HepG2 (cell line): ENCODE data around the gene RAPGEF5. TPM values are rescaled to one million over a fixed set of nuclear protein-coding genes. Genes with fewer than 3 reads are reported as not detected.

Experiments used
- ATAC-seq: fragments of 200-7000 bp; cut with Tn5 transposase; 3 replicates; pipeline ENCODE4 v1.9.1; 2020; ENCODE audit warnings: mild to moderate bottlenecking, moderate library complexity
- BruUV-seq: library from RNA; stranded (reverse); fragments of 400-500 nt; replicated peaks from 2 replicates; lab custom pipeline; 2021; lab: Mats Ljungman, UMichigan
- CTCF ChIA-PET: fragments of 300-600 bp; formaldehyde crosslinking; extraction: SDS; loops from one replicate; lab custom pipeline; 2021; ENCODE audit warnings: low total read pairs, inconsistent platforms, low intra/inter-chr PET ratio; lab: Yijun Ruan, JAX
- POLR2A ChIA-PET: fragments of 350-600 bp; sonication (Branson Sonifier 250); formaldehyde crosslinking; loops from one replicate; lab custom pipeline; 2020; ENCODE audit warnings: antibody characterized with exemption, inconsistent platforms; lab: Yijun Ruan, JAX
- DNase-seq: peaks from one replicate; pipeline ENCODE4 v3.0.0-alpha.2; 2015; ENCODE audit warnings: low spot score
- FAIRE-seq: peaks from 3 replicates; lab custom pipeline; 2011; peaks lifted over from hg19 to GRCh38; lab: Jason Lieb, UNC
- H2AFZ ChIP-seq: one replicate; pipeline ENCODE4 v1.6.1; 2011; ENCODE audit warnings: low read length, inconsistent platforms
- H3K27ac ChIP-seq: fragments of 300-600 bp; 3 replicates; pipeline ENCODE4 v1.8.0; 2011; ENCODE audit warnings: mixed run types, mild to moderate bottlenecking, mixed read lengths, low read length, inconsistent platforms; ENCODE audit not compliant: insufficient read depth; ENCODE audit errors: extremely low read length
- H3K27me3 ChIP-seq, 2 experiments: fragments of 200-600 bp in 1 of 2; 2 replicates in 1 of 2; 3 replicates in 1 of 2; pipeline versions ENCODE4 v1.6.0 to v1.8.0; 2011; ENCODE audit warnings: low read length in 2 of 2, mild to moderate bottlenecking in 2 of 2, moderate library complexity in 2 of 2, inconsistent platforms in 1 of 2; ENCODE audit not compliant: insufficient read depth in 2 of 2, control insufficient read depth in 1 of 2
- H3K36me3 ChIP-seq, 2 experiments: fragments of 200-600 bp in 1 of 2; replicated peaks in 1 of 2; 2 replicates in 1 of 2; 3 replicates in 1 of 2; pipeline versions ENCODE4 v1.5.1 to v1.8.0; 2011; ENCODE audit warnings: low read length in 2 of 2, inconsistent platforms in 1 of 2; ENCODE audit not compliant: insufficient read depth in 2 of 2, control insufficient read depth in 1 of 2
- H3K4me1 ChIP-seq: 2 replicates; pipeline ENCODE4 v1.5.1; 2012; ENCODE audit warnings: low read length, inconsistent platforms; ENCODE audit not compliant: insufficient read depth
- H3K4me2 ChIP-seq: 2 replicates; pipeline ENCODE4 v1.6.0; 2011; ENCODE audit warnings: low read depth, low read length, inconsistent platforms
- H3K4me3 ChIP-seq, 3 experiments: fragments of 200-600 bp in 1 of 3; sonication (generic), shearing (Covaris generic) in 1 of 3; replicated peaks in 1 of 3; 2 replicates each; pipeline ENCODE4 v1.5.1; 2011 to 2016; ENCODE audit warnings: low read length in 3 of 3, inconsistent platforms in 2 of 3, low read depth in 2 of 3, mild to moderate bottlenecking in 2 of 3, control low read depth in 1 of 3, mixed read lengths in 1 of 3; ENCODE audit not compliant: insufficient read depth in 1 of 3
- H3K79me2 ChIP-seq: one replicate; pipeline ENCODE4 v1.6.1; 2011; ENCODE audit warnings: low read length, inconsistent platforms; ENCODE audit not compliant: insufficient read depth
- H3K9ac ChIP-seq: 2 replicates; pipeline ENCODE4 v1.6.0; 2011; ENCODE audit warnings: mild to moderate bottlenecking, low read depth, low read length, inconsistent platforms; ENCODE audit not compliant: insufficient read depth
- H3K9me3 ChIP-seq: 2 replicates; pipeline ENCODE4 v1.5.1; 2012; ENCODE audit warnings: mild to moderate bottlenecking, low read length
- H4K20me1 ChIP-seq: 2 replicates; pipeline ENCODE4 v1.6.0; 2011; ENCODE audit warnings: inconsistent platforms, mild to moderate bottlenecking, low read length, moderate library complexity; ENCODE audit not compliant: insufficient read depth
- ERF ChIP-seq: IDR thresholded peaks from 2 replicates; pipeline ENCODE4 v1.6.1; 2018; ENCODE audit warnings: missing biosample characterization, missing genetic modification reagents
- FLYWCH1 ChIP-seq: sonication (generic); formaldehyde crosslinking; IDR thresholded peaks from 2 replicates; pipeline ENCODE4 v1.8.1; 2023; ENCODE audit warnings: mild to moderate bottlenecking, missing genetic modification reagents
- FOXM1 ChIP-seq: sonication (generic); formaldehyde crosslinking; IDR thresholded peaks from 2 replicates; pipeline ENCODE4 v1.5.0; 2020; ENCODE audit warnings: missing genetic modification reagents
- MEIS2 ChIP-seq: sonication (generic); formaldehyde crosslinking; IDR thresholded peaks from 2 replicates; pipeline ENCODE4 v1.9.0; 2021; ENCODE audit warnings: mild to moderate bottlenecking, missing genetic modification reagents
- NPAS2 ChIP-seq: sonication (generic); formaldehyde crosslinking; IDR thresholded peaks from 2 replicates; pipeline ENCODE4 v1.8.0; 2022; ENCODE audit warnings: mild to moderate bottlenecking, missing genetic modification reagents, borderline replicate concordance
- SYNCRIP ChIP-seq: fragments of 200-400 bp; formaldehyde crosslinking; IDR thresholded peaks from 2 replicates; pipeline ENCODE4 v1.6.1; 2018; ENCODE audit warnings: mild to moderate bottlenecking, low read depth, low read length; ENCODE audit not compliant: insufficient read depth
- TBL1XR1 ChIP-seq: fragments of 150-350 bp; IDR thresholded peaks from 2 replicates; pipeline ENCODE4 v1.6.1; 2014; ENCODE audit warnings: borderline replicate concordance, low read length; ENCODE audit not compliant: partially characterized antibody
- ZNF333 ChIP-seq: sonication (generic); formaldehyde crosslinking; IDR thresholded peaks from 2 replicates; pipeline ENCODE4 v1.4.0; 2020; ENCODE audit warnings: mild to moderate bottlenecking, missing genetic modification reagents, borderline replicate concordance
- ZNF362 ChIP-seq: sonication (generic); formaldehyde crosslinking; IDR thresholded peaks from 2 replicates; pipeline ENCODE4 v1.4.0; 2020; ENCODE audit warnings: missing genetic modification reagents, mild to moderate bottlenecking, borderline replicate concordance
- WGBS: methylation state at CpG from one replicate; pipeline ENCODE4 v1.1.6; 2017; ENCODE audit warnings: low lambda C conversion rate; 5-methylcytosine and 5-hydroxymethylcytosine counted together
- in situ Hi-C: cut with HindIII; loops from 2 replicates; pipeline ENCODE4 v1.10.0; 2017; ENCODE audit warnings: low pct_unique_long_range_greater_than_20kb; ENCODE audit not compliant: extremely low pct_ligation_motif_present
- intact Hi-C: fragments of 100-400 bp; cut with micrococcal nuclease; formaldehyde crosslinking; loops from one replicate; pipeline ENCODE4 v1.10.0; 2022; ENCODE audit not compliant: unreplicated experiment
- polyA plus RNA-seq, 8 experiments: library from polyadenylated mRNA; depleted of rRNA in 3 of 8; stranded (reverse) in 7 of 8; unstranded in 1 of 8; fragments of >200 nt; fragmentation: Illumina TruSeq in 4 of 8; extraction: Trizol in 4 of 8; gene quantifications; 2 replicates each; pipeline versions ENCODE4 v1.2.1 to v1.2.3, GENCODE V29; 2011 to 2016; ENCODE audit warnings: low read depth in 4 of 8, missing spikeins in 1 of 8, mixed read lengths in 1 of 8; ENCODE audit not compliant: insufficient read depth in 1 of 8
- total RNA-seq, 5 experiments: library from RNA; depleted of rRNA; stranded (reverse); fragments of >200 nt; fragmentation: Illumina TruSeq; extraction: Trizol; gene quantifications; 2 replicates each; pipeline ENCODE4 v1.2.3, GENCODE V29; 2016; ENCODE audit warnings: low read depth in 1 of 5

The RAPGEF5 gene
- total and polyA plus RNA-seq, 2 of the 13 experiments (the other 11 are each of a cell fraction or from before 2014, with no cell fraction given), result 17.1 to 23.4 TPM

GRCh38 chr7:22208799-22209198 is 148.2 kb downstream of the RAPGEF5 start:
- Histone ChIP-seq H3K36me3 (peaks cover 5 to 42% of the 10 kb centered on the region in 2 experiments), H3K27ac (no peak overlapping the region), H3K9ac (no peak overlapping the region), H3K9me3 (no peaks in the 10 kb centered on the region), H3K4me2 (no peak overlapping the region), H3K4me3 (no peak overlapping the region), H3K79me2 (no peaks in the 10 kb centered on the region), H3K27me3 (no peaks in the 10 kb centered on the region), H4K20me1 (no peaks in the 10 kb centered on the region; the same call in 1 of the 2 replicates), H2AFZ (no peak overlapping the region), H3K4me1 (no peaks in the 10 kb centered on the region)
- intact Hi-C loops, result no loop called here
- WGBS, result 52% methylated on average over 2 of the region's 2 CpGs
- no peak for ATAC-seq
- ChIA-PET POLR2A (no interaction called here), CTCF (no interaction called here)
- no peak for TF ChIP-seq SYNCRIP
- no peak for TF ChIP-seq FLYWCH1 (CRISPR knock-in tag)
- no peak for TF ChIP-seq ZNF362 (CRISPR knock-in tag)
- TF ChIP-seq ERF (CRISPR knock-in tag), result no peak
- TF ChIP-seq ZNF333, result no peak
- no peak for TF ChIP-seq TBL1XR1
- no peak for TF ChIP-seq FOXM1 (CRISPR knock-in tag)
- no peak for TF ChIP-seq MEIS2
- TF ChIP-seq NPAS2, result no peak
- no TSS peak for BruUV-seq
- no peak for FAIRE-seq
- no peak for DNase-seq
- in situ Hi-C loops, result no loop called here
